HG02970 (cell line): Measurements from ENCODE around the gene SEPTIN10.
"Not testable (repeated sequence)": the region's sequence is repeated elsewhere in the genome, so short reads cannot be mapped to it uniquely, and the experiment has no call there.

Experiments
- ATAC-seq: cut with Tn5 transposase; IDR thresholded peaks from one replicate; pipeline ENCODE4 v1.9.1; 2021; ENCODE audit warnings: mild to moderate bottlenecking, moderate library complexity, moderate number of reproducible peaks; ENCODE audit not compliant: unreplicated experiment, low FRiP score

SEPTIN10 gene

GRCh38 chr2:109613922-109614714 lies at the start of gene SEPTIN10, which contains the start of gene SOWAHC:
SEPTIN10 (minus strand) TSS chr2:109613966; CDS start chr2:109613827, 139 bp downstream.
SOWAHC (plus strand) TSS chr2:109614364; CDS start chr2:109614490, 126 bp downstream.
- peak; percentile 57 for ATAC-seq

- ATAC-seq, result no peak
Observed at GRCh38 chr2:109662889-109663288, 49.1 kb upstream of the SEPTIN10 start.

- ATAC-seq, result no peak
Observed at GRCh38 chr2:109660046-109660860, 46.5 kb upstream of the SEPTIN10 start.

GRCh38 chr2:109659396-109660045 lies 45.8 kb upstream of the SEPTIN10 start:
- no peak for ATAC-seq

GRCh38 chr2:109655287-109655686 lies 41.5 kb upstream of the SEPTIN10 start:
- no peak for ATAC-seq

- ATAC-seq, result no peak
Observed at GRCh38 chr2:109654326-109655050, 40.7 kb upstream of the SEPTIN10 start.

GRCh38 chr2:109649736-109650695 lies 36.2 kb upstream of the SEPTIN10 start:
- no peak for ATAC-seq

GRCh38 chr2:109648041-109648527 lies 34.3 kb upstream of the SEPTIN10 start:
- no peak for ATAC-seq

- ATAC-seq, result no peak
Observed at GRCh38 chr2:109647636-109648035, 33.9 kb upstream of the SEPTIN10 start.

GRCh38 chr2:109646961-109647360 lies 33.2 kb upstream of the SEPTIN10 start:
- no peak for ATAC-seq

- no peak for ATAC-seq
Observed at GRCh38 chr2:109645412-109646184, 31.8 kb upstream of the SEPTIN10 start.

- ATAC-seq, result no peak
Observed at GRCh38 chr2:109644571-109645275, 31.0 kb upstream of the SEPTIN10 start.

GRCh38 chr2:109640000-109640399 lies 26.2 kb upstream of the SEPTIN10 start:
- ATAC-seq, result not testable (repeated sequence)

- ATAC-seq, result no peak
Observed at GRCh38 chr2:109638795-109639194, 25.0 kb upstream of the SEPTIN10 start.

- ATAC-seq, result no peak
Observed at GRCh38 chr2:109637749-109638570, 24.2 kb upstream of the SEPTIN10 start.

GRCh38 chr2:109636317-109636716 lies 22.6 kb upstream of the SEPTIN10 start:
- ATAC-seq, result no peak
